ENCODE data around the gene TMPRSS13. TPM values are rescaled to one million over a fixed set of nuclear protein-coding genes. Genes with fewer than 3 reads are reported as not detected.
A peak's percentile ranks its signal among the peaks of the same experiment; 100 is the strongest.

TMPRSS13 gene
- total and polyA plus RNA-seq, 9 of the 15 experiments (the other 6 are each of a cell fraction or from before 2014, with no cell fraction given): 0.11 to 0.29 (median 0.15) TPM

DNA sequence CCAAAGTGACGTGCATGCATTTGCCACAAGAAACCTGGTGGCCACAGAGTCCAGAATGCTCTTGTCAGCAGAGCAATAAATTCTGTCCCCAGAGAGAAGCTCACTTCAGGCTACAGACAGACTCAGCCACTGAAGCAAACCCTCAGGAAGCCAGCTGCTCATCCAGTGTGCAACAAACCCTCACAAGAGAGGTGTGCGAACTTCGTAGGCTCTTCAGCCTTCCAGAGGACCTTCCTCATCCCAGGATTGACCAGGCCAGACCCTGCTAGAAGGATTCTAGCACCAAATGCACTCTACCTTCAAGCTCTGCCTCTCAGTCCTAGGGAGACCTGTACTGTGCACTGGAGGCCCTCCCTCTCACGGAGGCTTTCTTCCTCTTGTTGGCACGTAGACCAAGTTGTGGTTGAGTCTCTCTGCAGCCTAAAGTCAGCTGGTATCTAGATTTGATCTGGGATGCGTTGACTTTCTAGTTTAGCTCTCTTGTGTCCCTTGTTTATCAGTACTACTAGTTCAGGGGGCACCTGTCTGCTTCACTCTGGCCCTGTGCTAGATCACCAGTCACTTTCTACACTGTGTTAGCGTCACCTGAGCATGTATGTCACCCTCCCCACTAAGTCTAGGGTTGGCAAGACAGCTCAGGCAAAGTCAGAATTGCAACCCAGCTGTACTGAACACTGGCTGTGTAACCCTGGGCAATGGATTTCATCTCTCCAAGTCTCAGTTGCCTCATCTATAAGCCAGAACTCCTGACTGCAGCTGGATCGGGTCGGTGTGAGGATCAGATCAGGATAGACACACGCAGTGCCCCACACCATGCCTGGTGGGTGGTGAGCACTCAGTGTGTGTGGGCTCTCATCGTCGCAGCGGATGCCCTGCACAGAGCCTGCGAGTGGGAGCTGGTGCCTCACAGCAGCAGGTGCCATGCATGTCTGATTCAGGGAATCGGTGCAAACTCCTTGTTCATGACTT lies 22.1 kb upstream of the TMPRSS13 start (continued):
- TF ChIP-seq ZNF239 (CRISPR knock-in tag; IDR thresholded peaks at IDR 0.05): no peak
- TF ChIP-seq, protein P1, sequence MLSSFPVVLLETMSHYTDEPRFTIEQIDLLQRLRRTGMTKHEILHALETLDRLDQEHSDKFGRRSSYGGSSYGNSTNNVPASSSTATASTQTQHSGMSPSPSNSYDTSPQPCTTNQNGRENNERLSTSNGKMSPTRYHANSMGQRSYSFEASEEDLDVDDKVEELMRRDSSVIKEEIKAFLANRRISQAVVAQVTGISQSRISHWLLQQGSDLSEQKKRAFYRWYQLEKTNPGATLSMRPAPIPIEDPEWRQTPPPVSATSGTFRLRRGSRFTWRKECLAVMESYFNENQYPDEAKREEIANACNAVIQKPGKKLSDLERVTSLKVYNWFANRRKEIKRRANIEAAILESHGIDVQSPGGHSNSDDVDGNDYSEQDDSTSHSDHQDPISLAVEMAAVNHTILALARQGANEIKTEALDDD (IDR thresholded peaks at IDR 0.05): peak; percentile 72
- TF ChIP-seq ZSCAN32 (CRISPR knock-in tag; IDR thresholded peaks at IDR 0.05): no peak
- no peak for TF ChIP-seq ZNF778 (CRISPR knock-in tag; IDR thresholded peaks at IDR 0.05)
- no peak for TF ChIP-seq TOE1 (IDR thresholded peaks at IDR 0.05; ENCODE audit: borderline replicate concordance)
- TF ChIP-seq TOE1 (CRISPR knock-in tag; IDR thresholded peaks at IDR 0.05; ENCODE audit: borderline replicate concordance, low read depth): no peak
- TF ChIP-seq DDX20 (tag; IDR thresholded peaks at IDR 0.05; ENCODE audit: low read depth): no peak
- no peak for TF ChIP-seq FOXP1 (CRISPR knock-in tag; IDR thresholded peaks at IDR 0.05)
- no peak for TF ChIP-seq SRF (CRISPR knock-in tag; IDR thresholded peaks at IDR 0.05)
- TF ChIP-seq, protein P2, sequence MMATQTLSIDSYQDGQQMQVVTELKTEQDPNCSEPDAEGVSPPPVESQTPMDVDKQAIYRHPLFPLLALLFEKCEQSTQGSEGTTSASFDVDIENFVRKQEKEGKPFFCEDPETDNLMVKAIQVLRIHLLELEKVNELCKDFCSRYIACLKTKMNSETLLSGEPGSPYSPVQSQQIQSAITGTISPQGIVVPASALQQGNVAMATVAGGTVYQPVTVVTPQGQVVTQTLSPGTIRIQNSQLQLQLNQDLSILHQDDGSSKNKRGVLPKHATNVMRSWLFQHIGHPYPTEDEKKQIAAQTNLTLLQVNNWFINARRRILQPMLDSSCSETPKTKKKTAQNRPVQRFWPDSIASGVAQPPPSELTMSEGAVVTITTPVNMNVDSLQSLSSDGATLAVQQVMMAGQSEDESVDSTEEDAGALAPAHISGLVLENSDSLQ (IDR thresholded peaks at IDR 0.05): 0 out of 2 replicates have a peak, but pooled peaks have one; percentile 23

Measured in K562 (cell line).